GM12864 (cell line): Measurements from ENCODE around the gene ELMOD1.

ENCODE experiments used
- DNase-seq: peaks from one replicate; pipeline ENCODE4 v3.0.0-alpha.2; 2011; ENCODE audit warnings: low read depth
- H3K4me3 ChIP-seq: 2 replicates; pipeline ENCODE4 v1.5.1; 2011; ENCODE audit warnings: mild to moderate bottlenecking, low read depth, low read length, control low read depth
- TF ChIP-seq, protein P1 (sequence below): IDR thresholded peaks from 2 replicates; pipeline ENCODE4 v1.5.1; 2011; ENCODE audit warnings: low read depth, mild to moderate bottlenecking, moderate library complexity, low read length, control low read depth, inconsistent platforms; ENCODE audit errors: missing control alignments

Gene ELMOD1

DNA sequence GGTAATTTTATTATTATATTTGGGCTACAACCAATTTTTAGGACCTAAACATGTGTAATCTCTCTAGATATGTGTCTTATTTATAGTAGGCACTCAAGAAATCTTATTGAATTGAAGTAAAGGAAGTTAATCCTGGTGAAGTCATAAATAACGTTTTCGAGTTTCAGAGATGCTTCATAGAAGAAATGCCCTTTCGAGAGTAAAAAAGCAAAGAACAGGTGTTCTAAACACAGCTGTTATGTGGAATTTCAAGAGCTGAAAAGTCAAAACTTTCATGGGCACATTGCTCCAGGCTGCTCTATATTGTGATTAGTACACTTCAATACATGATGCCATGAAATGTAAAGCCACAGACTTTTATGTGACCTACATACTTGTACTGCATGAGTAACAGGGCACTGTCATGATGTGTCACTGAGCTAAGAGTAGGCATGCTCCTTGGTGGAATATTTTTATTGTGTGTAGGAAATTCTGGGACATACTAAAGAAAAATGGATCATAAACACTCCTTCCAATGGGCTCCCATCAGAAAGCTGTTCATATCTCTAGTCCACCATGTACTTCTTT lies 7.2 kb upstream of the ELMOD1 start:
- no peak overlapping the region for H3K4me3 ChIP-seq
- no peak for DNase-seq
- TF ChIP-seq, protein P1, sequence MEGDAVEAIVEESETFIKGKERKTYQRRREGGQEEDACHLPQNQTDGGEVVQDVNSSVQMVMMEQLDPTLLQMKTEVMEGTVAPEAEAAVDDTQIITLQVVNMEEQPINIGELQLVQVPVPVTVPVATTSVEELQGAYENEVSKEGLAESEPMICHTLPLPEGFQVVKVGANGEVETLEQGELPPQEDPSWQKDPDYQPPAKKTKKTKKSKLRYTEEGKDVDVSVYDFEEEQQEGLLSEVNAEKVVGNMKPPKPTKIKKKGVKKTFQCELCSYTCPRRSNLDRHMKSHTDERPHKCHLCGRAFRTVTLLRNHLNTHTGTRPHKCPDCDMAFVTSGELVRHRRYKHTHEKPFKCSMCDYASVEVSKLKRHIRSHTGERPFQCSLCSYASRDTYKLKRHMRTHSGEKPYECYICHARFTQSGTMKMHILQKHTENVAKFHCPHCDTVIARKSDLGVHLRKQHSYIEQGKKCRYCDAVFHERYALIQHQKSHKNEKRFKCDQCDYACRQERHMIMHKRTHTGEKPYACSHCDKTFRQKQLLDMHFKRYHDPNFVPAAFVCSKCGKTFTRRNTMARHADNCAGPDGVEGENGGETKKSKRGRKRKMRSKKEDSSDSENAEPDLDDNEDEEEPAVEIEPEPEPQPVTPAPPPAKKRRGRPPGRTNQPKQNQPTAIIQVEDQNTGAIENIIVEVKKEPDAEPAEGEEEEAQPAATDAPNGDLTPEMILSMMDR = no peak

GRCh38 chr11:107587306-107587979 lies 3.5 kb upstream of the ELMOD1 start:
- TF ChIP-seq, protein P1 = no peak
- H3K4me3 ChIP-seq = no peak overlapping the region
- DNase-seq = no peak

- H3K4me3 ChIP-seq = peak overlapping the region; percentile 39
- DNase-seq = no peak
- TF ChIP-seq, protein P1 = no peak
Measured at GRCh38 chr11:107591378-107592230, 657 bp downstream of the ELMOD1 start.

DNA sequence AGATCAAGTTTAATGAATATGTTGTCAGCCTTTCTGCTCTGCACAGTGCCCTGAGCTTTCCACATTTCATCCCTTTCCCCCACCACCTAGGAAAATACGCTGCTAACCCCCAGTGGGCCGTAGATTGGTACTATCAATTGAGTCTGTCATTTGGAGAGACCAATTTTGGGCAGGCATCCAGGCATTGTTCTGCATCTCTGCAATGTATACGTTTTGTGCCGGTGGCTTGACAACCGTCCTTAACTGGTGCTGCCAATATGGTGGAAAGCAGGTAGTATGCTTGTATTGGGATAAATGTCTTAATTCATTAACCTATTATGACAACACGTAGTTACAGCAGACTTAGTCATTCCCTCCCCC lies 1.3 kb downstream of the ELMOD1 start:
- no peak for DNase-seq
- TF ChIP-seq, protein P1 = no peak
- H3K4me3 ChIP-seq = no peak overlapping the region

DNA sequence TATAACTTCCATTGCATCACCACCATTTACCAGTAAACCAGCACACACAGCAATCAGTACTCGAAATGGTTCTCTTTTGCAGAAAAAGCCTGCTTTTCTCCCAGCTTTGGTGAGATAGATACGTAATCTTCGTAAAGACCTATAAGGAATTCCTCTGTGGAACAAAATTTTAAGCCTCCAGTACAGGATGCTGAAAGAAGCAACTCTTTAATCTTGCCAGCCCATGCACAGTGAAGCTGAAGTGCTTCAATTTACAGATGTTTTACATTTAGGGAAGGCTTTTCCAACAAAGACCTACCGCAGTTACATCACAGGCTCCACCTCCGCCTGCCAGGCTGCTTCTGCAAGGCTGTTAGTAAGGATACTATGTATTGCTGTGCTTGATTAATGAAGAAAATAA lies 1.9 kb downstream of the ELMOD1 start:
- DNase-seq = no peak

GRCh38 chr11:107593951-107594350 lies 3.0 kb downstream of the ELMOD1 start:
- TF ChIP-seq, protein P1 = no peak
- no peak for DNase-seq
- H3K4me3 ChIP-seq = no peak overlapping the region

More for the DNA sequence above, 1.9 kb downstream of the ELMOD1 start:
- no peak overlapping the region for H3K4me3 ChIP-seq
- TF ChIP-seq, protein P1 = no peak

- DNase-seq = no peak
- no peak overlapping the region for H3K4me3 ChIP-seq
- TF ChIP-seq, protein P1 = no peak
Measured at GRCh38 chr11:107594736-107595135, 3.8 kb downstream of the ELMOD1 start.
